A673 (cell line): ENCODE results near the gene MRFAP1.

ENCODE experiments used
- EZH2 ChIP-seq: fragments of 200-600 bp; sonication (generic); IDR thresholded peaks from 2 replicates; pipeline ENCODE4 v1.6.1; 2017; ENCODE audit warnings: borderline replicate concordance, low read depth, mild to moderate bottlenecking, mixed read lengths, antibody characterized with exemption, low read length; ENCODE audit not compliant: poor library complexity, severe bottlenecking
- TF ChIP-seq, protein P1 (sequence below): fragments of 300-800, 200-600 bp; sonication (generic); conservative IDR thresholded peaks from 2 replicates; pipeline ENCODE4 v1.5.1; 2017; ENCODE audit warnings: low read depth, mild to moderate bottlenecking, antibody characterized with exemption, low read length, moderate library complexity, mixed read lengths

DNA sequence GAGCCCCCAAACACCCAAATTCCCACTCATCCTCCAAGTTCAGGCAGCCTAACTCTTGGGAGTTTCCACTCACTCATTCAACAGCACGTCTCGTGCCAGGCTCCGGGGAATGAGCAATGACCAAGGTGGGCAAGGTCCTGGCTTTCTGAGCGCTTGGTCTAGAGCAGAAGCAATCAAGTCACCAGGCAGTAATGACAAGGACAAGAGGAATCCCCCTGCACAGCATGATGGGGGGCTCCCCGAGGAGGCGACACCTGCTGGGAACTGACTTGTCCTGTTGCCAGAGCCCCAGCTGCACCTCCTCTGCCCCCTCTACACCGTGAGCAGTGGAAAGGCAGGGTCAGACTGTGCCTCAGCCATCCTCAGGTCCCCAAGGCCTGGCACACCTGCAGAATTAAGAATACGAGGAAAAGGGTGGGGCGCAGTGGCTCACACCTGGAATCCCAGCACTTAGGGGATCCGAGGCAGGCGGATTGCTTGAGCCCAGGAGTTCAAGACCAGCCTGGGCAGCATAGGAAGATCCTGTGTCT, 25.7 kb upstream of the MRFAP1 start:
- TF ChIP-seq, protein P1, sequence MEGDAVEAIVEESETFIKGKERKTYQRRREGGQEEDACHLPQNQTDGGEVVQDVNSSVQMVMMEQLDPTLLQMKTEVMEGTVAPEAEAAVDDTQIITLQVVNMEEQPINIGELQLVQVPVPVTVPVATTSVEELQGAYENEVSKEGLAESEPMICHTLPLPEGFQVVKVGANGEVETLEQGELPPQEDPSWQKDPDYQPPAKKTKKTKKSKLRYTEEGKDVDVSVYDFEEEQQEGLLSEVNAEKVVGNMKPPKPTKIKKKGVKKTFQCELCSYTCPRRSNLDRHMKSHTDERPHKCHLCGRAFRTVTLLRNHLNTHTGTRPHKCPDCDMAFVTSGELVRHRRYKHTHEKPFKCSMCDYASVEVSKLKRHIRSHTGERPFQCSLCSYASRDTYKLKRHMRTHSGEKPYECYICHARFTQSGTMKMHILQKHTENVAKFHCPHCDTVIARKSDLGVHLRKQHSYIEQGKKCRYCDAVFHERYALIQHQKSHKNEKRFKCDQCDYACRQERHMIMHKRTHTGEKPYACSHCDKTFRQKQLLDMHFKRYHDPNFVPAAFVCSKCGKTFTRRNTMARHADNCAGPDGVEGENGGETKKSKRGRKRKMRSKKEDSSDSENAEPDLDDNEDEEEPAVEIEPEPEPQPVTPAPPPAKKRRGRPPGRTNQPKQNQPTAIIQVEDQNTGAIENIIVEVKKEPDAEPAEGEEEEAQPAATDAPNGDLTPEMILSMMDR = no peak
- TF ChIP-seq EZH2 = no peak
